Fibroblast of lung (primary cell): ENCODE measurements around the gene PTP4A2. TPM values are rescaled to one million over a fixed set of nuclear protein-coding genes. Genes with fewer than 3 reads are reported as not detected.

Source experiments
- DNase-seq, 2 donors: peaks; one replicate each; pipeline versions ENCODE4 v3.0.0 to v3.0.0-alpha.2; 2010; ENCODE audit warnings: low read depth in 2 of 2
- H2AFZ ChIP-seq: 2 replicates; pipeline ENCODE4 v1.5.1; 2012; ENCODE audit warnings: low read length, control low read depth, inconsistent platforms
- H3K27ac ChIP-seq: 2 replicates; pipeline ENCODE4 v1.5.1; 2011; ENCODE audit warnings: low read length, control low read depth; ENCODE audit not compliant: insufficient read depth
- H3K27me3 ChIP-seq: 2 replicates; pipeline ENCODE4 v1.5.1; 2011; ENCODE audit warnings: mild to moderate bottlenecking, low read length; ENCODE audit not compliant: control insufficient read depth, insufficient read depth
- H3K36me3 ChIP-seq: 2 replicates; pipeline ENCODE4 v1.5.1; 2011; ENCODE audit warnings: low read length; ENCODE audit not compliant: control insufficient read depth, insufficient read depth
- H3K4me1 ChIP-seq: 2 replicates; pipeline ENCODE4 v1.5.1; 2011; ENCODE audit warnings: low read length; ENCODE audit not compliant: control insufficient read depth, insufficient read depth; ENCODE audit errors: extremely low read depth
- H3K4me2 ChIP-seq: 2 replicates; pipeline ENCODE4 v1.5.1; 2011; ENCODE audit warnings: low read length, control low read depth; ENCODE audit not compliant: insufficient read depth; ENCODE audit errors: extremely low read depth
- H3K4me3 ChIP-seq, 4 experiments: fragments of 200-600 bp in 1 of 4; sonication (generic) in 1 of 4; replicated peaks in 1 of 4; 2 replicates each; pipeline ENCODE4 v1.5.1; 2011 to 2016; ENCODE audit warnings: low read length in 4 of 4, low read depth in 3 of 4, mild to moderate bottlenecking in 3 of 4, control low read depth in 2 of 4, inconsistent platforms in 1 of 4, mixed read lengths in 1 of 4; ENCODE audit not compliant: insufficient read depth in 1 of 4; ENCODE audit errors: control extremely low read depth in 1 of 4
- H3K79me2 ChIP-seq: 2 replicates; pipeline ENCODE4 v1.5.1; 2012; ENCODE audit warnings: mild to moderate bottlenecking, low read length, inconsistent platforms; ENCODE audit not compliant: control insufficient read depth, insufficient read depth
- H3K9ac ChIP-seq: 2 replicates; pipeline ENCODE4 v1.5.1; 2011; ENCODE audit warnings: mild to moderate bottlenecking, low read length, control low read depth; ENCODE audit not compliant: insufficient read depth
- H3K9me3 ChIP-seq: 2 replicates; pipeline ENCODE4 v1.5.1; 2012; ENCODE audit warnings: low read depth, low read length; ENCODE audit not compliant: control insufficient read depth, insufficient read depth
- H4K20me1 ChIP-seq: 2 replicates; pipeline ENCODE4 v1.5.1; 2011; ENCODE audit warnings: low read length; ENCODE audit not compliant: control insufficient read depth, insufficient read depth; ENCODE audit errors: extremely low read depth
- EZH2 ChIP-seq: IDR thresholded peaks from 2 replicates; pipeline ENCODE4 v1.5.1; 2012; ENCODE audit warnings: low read length, control low read depth, mild to moderate bottlenecking; ENCODE audit errors: missing control alignments
- polyA plus RNA-seq, 2 donors: library from polyadenylated mRNA; depleted of rRNA in 1 of 2; stranded (reverse) in 1 of 2; unstranded in 1 of 2; fragments of >200 nt; gene quantifications; 2 replicates each; pipeline ENCODE4 v1.2.1, GENCODE V29; 2011 to 2012; ENCODE audit warnings: missing spikeins in 1 of 2
- total RNA-seq: library from RNA; depleted of rRNA; stranded (reverse); fragments of >200 nt; gene quantifications from 2 replicates; pipeline ENCODE4 v1.2.1, GENCODE V29; 2014
- TF ChIP-seq, protein P1 (sequence below), 2 donors: IDR thresholded peaks in 1 of 2; conservative IDR thresholded peaks in 1 of 2; 1 replicate in 1 of 2; 2 replicates in 1 of 2; pipeline ENCODE4 v1.5.1; 2011 to 2012; ENCODE audit warnings: low read length in 2 of 2, control low read depth in 1 of 2, inconsistent platforms in 1 of 2, low read depth in 1 of 2, mild to moderate bottlenecking in 1 of 2

Gene PTP4A2
- total and polyA plus RNA-seq, 2 donors (not counting 1 experiment from before 2014, with no cell fraction given): 366 to 429 TPM

DNA sequence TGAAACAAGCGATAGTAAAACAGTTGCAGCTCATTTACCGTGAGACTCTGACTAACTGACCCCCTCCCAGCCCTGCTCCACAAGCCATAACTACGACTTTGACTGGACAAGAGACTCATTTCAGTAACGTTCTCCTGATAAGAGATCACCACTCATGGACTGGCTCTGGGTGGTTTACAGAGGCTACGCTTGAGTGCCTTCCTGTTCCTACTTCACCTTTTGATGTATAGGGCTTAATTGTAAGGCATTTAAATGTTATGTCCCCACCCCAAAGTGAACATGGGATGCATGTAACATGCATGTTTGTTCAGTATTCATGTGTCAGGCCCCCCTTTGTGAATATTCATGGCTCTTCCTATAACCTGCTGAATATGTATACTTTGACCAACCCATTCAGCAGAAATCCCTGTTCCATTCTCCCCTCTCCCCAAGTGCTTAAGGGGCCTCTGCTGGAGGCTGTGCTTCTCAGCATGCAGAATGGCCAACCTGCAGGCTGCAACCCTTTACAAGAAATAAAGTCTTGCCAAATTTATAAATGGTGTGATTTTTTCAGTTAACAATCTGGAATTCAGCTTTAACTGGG is 71.6 kb downstream of the PTP4A2 start:
- Histone ChIP-seq H3K4me3 (no peak overlapping the region), H3K4me1 (no peaks in the 10 kb centered on the region), H4K20me1 (no peaks in the 10 kb centered on the region), H3K36me3 (no peaks in the 10 kb centered on the region), H3K9ac (no peak overlapping the region), H3K27me3 (peaks cover 3% of the 10 kb centered on the region), H3K27ac (no peak overlapping the region), H3K4me2 (no peak overlapping the region), H2AFZ (no peak overlapping the region), H3K9me3 (no peaks in the 10 kb centered on the region), H3K79me2 (no peaks in the 10 kb centered on the region)
- no peak for DNase-seq
- TF ChIP-seq EZH2: no peak
- TF ChIP-seq, protein P1, sequence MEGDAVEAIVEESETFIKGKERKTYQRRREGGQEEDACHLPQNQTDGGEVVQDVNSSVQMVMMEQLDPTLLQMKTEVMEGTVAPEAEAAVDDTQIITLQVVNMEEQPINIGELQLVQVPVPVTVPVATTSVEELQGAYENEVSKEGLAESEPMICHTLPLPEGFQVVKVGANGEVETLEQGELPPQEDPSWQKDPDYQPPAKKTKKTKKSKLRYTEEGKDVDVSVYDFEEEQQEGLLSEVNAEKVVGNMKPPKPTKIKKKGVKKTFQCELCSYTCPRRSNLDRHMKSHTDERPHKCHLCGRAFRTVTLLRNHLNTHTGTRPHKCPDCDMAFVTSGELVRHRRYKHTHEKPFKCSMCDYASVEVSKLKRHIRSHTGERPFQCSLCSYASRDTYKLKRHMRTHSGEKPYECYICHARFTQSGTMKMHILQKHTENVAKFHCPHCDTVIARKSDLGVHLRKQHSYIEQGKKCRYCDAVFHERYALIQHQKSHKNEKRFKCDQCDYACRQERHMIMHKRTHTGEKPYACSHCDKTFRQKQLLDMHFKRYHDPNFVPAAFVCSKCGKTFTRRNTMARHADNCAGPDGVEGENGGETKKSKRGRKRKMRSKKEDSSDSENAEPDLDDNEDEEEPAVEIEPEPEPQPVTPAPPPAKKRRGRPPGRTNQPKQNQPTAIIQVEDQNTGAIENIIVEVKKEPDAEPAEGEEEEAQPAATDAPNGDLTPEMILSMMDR (conservative IDR thresholded peaks at IDR 0.05 in 1 of 2, IDR thresholded peaks at IDR 0.05 in 1 of 2; ENCODE audit: low read depth in 1 of 2, low read length in 2 of 2): no peak

DNA sequence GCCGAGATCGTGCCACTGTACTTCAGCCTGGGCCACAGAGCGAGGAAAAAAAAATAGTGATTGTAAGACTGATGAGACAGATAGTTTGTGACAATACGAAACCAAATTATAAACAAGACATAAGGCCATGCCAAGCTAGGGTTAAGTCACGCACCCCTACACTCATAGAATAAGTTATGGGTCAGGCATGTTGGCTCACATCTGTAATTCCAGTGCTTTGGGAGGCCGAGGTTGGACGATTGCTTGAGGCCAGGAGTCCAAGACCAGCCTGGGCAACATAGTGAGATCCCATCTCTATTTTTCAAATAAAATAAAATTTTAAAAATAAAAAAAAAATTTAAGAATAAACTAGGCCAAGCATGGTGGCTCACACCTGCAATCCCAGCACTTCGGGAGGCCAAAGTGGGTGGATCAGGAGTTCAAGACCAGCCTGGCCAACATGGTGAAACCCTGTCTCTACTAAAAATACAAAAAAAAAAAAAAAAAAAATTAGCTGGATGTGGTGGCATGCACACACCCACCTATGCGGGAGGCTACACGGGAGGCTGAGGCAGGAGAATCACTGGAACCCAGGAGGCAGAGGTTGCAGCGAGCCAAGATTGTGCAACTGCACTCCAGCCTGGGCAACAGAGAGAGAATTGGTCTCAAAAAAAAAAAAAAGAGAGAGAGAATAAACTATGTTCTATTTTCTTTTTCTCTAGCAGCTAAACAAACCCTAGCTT is 72.3 kb downstream of the PTP4A2 start:
- TF ChIP-seq EZH2: no peak
- TF ChIP-seq, protein P1 (conservative IDR thresholded peaks at IDR 0.05 in 1 of 2, IDR thresholded peaks at IDR 0.05 in 1 of 2; ENCODE audit: low read depth in 1 of 2, low read length in 2 of 2): no peak

DNA sequence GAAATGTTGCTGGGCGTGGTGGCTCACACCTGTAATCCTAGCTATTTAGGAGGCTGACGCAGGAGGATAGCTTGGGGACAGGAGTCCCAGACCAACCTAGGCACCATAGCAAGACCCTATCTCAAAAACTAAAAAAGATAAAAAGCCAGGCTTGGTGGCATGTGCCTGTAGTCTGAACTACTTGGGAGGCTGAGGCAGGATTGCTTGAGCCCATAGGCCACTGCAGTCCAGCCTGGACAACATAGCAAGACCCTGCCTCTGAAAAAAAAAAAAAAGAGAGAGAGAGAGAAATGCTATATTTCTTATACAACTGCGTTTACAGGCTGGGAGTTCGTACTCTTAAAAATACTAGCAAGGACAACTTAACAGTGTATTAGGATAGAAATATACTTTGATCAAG is 76.1 kb downstream of the PTP4A2 start:
- Histone ChIP-seq H2AFZ (no peak overlapping the region), H3K4me2 (no peak overlapping the region), H4K20me1 (no peaks in the 10 kb centered on the region), H3K4me3 (no peak overlapping the region), H3K9me3 (no peaks in the 10 kb centered on the region), H3K36me3 (no peaks in the 10 kb centered on the region), H3K79me2 (no peaks in the 10 kb centered on the region), H3K4me1 (no peaks in the 10 kb centered on the region), H3K9ac (no peak overlapping the region), H3K27me3 (no peaks in the 10 kb centered on the region), H3K27ac (no peak overlapping the region)
- DNase-seq: no peak
- no peak for TF ChIP-seq EZH2
- TF ChIP-seq, protein P1 (conservative IDR thresholded peaks at IDR 0.05 in 1 of 2, IDR thresholded peaks at IDR 0.05 in 1 of 2; ENCODE audit: low read depth in 1 of 2, low read length in 2 of 2): no peak

More for the DNA sequence above, 72.3 kb downstream of the PTP4A2 start:
- H3K27me3 ChIP-seq: peaks cover 3% of the 10 kb centered on the region
- no peaks in the 10 kb centered on the region for H4K20me1 ChIP-seq
- H3K9me3 ChIP-seq: no peaks in the 10 kb centered on the region
- no peak overlapping the region for H2AFZ ChIP-seq
- no peaks in the 10 kb centered on the region for H3K4me1 ChIP-seq
- no peak overlapping the region for H3K4me3 ChIP-seq
- H3K27ac ChIP-seq: no peak overlapping the region
- no peak overlapping the region for H3K9ac ChIP-seq
- H3K36me3 ChIP-seq: no peaks in the 10 kb centered on the region
- no peaks in the 10 kb centered on the region for H3K79me2 ChIP-seq
- DNase-seq: no peak
- H3K4me2 ChIP-seq: no peak overlapping the region
